ENCODE measurements around the gene MYH1. TPM values are rescaled to one million over a fixed set of nuclear protein-coding genes. Genes with fewer than 3 reads are reported as not detected.

MYH1 gene
- total and polyA plus RNA-seq, 2 experiments from 2014 or later = not detected

DNA sequence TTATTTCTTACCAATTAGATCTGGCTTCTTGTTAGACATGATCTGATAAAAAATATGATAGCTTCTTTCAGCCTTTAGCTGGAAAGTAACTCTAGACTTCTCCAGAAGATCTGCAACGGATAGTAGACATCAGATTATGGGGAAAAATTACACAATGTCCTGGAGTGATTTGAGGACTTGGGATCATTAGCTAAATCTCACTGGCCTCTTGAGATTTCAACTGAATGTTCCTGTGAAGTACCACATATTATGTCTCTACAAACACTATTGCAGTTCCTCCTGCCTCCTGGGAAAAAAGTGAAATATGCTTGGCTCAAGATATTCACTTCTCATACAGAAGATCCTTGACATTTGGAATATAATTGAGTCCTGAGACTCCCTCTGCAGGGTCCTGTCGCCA, 5.5 kb downstream of the MYH1 start:
- Mint-ChIP-seq H3K36me3 (ENCODE audit: low read depth) (no peaks in the 10 kb centered on the region), H3K4me1 (peaks cover 9% of the 10 kb centered on the region; the same call in 2 of the 3 replicates), H3K27me3 (ENCODE audit: insufficient read depth, low read depth, poor library complexity) (no peaks in the 10 kb centered on the region), H3K9me3 (no peaks in the 10 kb centered on the region), H3K4me3 (no peak overlapping the region), H3K27ac (no peak overlapping the region)
- no peaks in the 10 kb centered on the region for H3K9me2 ChIP-seq (ENCODE audit: insufficient read depth)
- DNase-seq (ENCODE audit: low spot score) = no peak
- no peaks in the 10 kb centered on the region for H3K36me3 ChIP-seq (ENCODE audit: insufficient read depth)
- H3K27ac ChIP-seq (ENCODE audit: low read depth) = no peak overlapping the region
- H3K4me1 ChIP-seq (ENCODE audit: insufficient read depth) = peaks cover 4% of the 10 kb centered on the region; the same call in 1 of the 2 replicates
- H3F3A ChIP-seq (replicated peaks; ENCODE audit: low read depth) = no peaks in the 10 kb centered on the region
- no peak overlapping the region for H3K4me3 ChIP-seq
- no peaks in the 10 kb centered on the region for H3K79me2 ChIP-seq (replicated peaks; ENCODE audit: insufficient read depth)
- H4K20me1 ChIP-seq (replicated peaks; ENCODE audit: insufficient read depth) = no peaks in the 10 kb centered on the region
- no peak overlapping the region for H3K4me2 ChIP-seq
- ATAC-seq = no peak
- no peaks in the 10 kb centered on the region for H3K27me3 ChIP-seq (ENCODE audit: insufficient read depth)
- no peak for TF ChIP-seq POLR2AphosphoS5 (IDR thresholded peaks at IDR 0.05; ENCODE audit: low read depth)
- TF ChIP-seq, protein P1, sequence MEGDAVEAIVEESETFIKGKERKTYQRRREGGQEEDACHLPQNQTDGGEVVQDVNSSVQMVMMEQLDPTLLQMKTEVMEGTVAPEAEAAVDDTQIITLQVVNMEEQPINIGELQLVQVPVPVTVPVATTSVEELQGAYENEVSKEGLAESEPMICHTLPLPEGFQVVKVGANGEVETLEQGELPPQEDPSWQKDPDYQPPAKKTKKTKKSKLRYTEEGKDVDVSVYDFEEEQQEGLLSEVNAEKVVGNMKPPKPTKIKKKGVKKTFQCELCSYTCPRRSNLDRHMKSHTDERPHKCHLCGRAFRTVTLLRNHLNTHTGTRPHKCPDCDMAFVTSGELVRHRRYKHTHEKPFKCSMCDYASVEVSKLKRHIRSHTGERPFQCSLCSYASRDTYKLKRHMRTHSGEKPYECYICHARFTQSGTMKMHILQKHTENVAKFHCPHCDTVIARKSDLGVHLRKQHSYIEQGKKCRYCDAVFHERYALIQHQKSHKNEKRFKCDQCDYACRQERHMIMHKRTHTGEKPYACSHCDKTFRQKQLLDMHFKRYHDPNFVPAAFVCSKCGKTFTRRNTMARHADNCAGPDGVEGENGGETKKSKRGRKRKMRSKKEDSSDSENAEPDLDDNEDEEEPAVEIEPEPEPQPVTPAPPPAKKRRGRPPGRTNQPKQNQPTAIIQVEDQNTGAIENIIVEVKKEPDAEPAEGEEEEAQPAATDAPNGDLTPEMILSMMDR (conservative IDR thresholded peaks at IDR 0.05; ENCODE audit: low read depth in 2 of 2) = no peak
- TF ChIP-seq, protein P2, sequence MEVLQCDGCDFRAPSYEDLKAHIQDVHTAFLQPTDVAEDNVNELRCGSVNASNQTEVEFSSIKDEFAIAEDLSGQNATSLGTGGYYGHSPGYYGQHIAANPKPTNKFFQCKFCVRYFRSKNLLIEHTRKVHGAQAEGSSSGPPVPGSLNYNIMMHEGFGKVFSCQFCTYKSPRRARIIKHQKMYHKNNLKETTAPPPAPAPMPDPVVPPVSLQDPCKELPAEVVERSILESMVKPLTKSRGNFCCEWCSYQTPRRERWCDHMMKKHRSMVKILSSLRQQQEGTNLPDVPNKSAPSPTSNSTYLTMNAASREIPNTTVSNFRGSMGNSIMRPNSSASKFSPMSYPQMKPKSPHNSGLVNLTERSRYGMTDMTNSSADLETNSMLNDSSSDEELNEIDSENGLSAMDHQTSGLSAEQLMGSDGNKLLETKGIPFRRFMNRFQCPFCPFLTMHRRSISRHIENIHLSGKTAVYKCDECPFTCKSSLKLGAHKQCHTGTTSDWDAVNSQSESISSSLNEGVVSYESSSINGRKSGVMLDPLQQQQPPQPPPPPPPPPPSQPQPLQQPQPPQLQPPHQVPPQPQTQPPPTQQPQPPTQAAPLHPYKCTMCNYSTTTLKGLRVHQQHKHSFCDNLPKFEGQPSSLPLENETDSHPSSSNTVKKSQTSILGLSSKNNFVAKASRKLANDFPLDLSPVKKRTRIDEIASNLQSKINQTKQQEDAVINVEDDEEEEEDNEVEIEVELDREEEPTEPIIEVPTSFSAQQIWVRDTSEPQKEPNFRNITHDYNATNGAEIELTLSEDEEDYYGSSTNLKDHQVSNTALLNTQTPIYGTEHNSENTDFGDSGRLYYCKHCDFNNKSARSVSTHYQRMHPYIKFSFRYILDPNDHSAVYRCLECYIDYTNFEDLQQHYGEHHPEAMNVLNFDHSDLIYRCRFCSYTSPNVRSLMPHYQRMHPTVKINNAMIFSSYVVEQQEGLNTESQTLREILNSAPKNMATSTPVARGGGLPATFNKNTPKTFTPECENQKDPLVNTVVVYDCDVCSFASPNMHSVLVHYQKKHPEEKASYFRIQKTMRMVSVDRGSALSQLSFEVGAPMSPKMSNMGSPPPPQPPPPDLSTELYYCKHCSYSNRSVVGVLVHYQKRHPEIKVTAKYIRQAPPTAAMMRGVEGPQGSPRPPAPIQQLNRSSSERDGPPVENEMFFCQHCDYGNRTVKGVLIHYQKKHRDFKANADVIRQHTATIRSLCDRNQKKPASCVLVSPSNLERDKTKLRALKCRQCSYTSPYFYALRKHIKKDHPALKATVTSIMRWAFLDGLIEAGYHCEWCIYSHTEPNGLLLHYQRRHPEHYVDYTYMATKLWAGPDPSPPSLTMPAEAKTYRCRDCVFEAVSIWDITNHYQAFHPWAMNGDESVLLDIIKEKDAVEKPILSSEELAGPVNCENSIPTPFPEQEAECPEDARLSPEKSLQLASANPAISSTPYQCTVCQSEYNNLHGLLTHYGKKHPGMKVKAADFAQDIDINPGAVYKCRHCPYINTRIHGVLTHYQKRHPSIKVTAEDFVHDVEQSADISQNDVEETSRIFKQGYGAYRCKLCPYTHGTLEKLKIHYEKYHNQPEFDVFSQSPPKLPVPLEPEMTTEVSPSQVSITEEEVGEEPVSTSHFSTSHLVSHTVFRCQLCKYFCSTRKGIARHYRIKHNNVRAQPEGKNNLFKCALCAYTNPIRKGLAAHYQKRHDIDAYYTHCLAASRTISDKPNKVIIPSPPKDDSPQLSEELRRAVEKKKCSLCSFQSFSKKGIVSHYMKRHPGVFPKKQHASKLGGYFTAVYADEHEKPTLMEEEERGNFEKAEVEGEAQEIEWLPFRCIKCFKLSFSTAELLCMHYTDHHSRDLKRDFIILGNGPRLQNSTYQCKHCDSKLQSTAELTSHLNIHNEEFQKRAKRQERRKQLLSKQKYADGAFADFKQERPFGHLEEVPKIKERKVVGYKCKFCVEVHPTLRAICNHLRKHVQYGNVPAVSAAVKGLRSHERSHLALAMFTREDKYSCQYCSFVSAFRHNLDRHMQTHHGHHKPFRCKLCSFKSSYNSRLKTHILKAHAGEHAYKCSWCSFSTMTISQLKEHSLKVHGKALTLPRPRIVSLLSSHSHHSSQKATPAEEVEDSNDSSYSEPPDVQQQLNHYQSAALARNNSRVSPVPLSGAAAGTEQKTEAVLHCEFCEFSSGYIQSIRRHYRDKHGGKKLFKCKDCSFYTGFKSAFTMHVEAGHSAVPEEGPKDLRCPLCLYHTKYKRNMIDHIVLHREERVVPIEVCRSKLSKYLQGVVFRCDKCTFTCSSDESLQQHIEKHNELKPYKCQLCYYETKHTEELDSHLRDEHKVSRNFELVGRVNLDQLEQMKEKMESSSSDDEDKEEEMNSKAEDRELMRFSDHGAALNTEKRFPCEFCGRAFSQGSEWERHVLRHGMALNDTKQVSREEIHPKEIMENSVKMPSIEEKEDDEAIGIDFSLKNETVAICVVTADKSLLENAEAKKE (CRISPR knock-in tag; IDR thresholded peaks at IDR 0.05) = no peak
- no peak for TF ChIP-seq NANOG (IDR thresholded peaks at IDR 0.05; ENCODE audit: borderline replicate concordance)
- no peak for TF ChIP-seq STAT1 (IDR thresholded peaks at IDR 0.05; ENCODE audit: unreplicated experiment)
- H2AFZ ChIP-seq = no peak overlapping the region
